GM23338 (cell line): ENCODE measurements around the gene SEMA4A. TPM values are rescaled to one million over a fixed set of nuclear protein-coding genes. Genes with fewer than 3 reads are reported as not detected.

Experiments used
- ATAC-seq: fragments of 200-7000 bp; cut with Tn5 transposase; 3 replicates; pipeline ENCODE4 v1.9.1; 2020
- DNase-seq: peaks from one replicate; pipeline ENCODE4 v3.0.0-alpha.2; 2015; ENCODE audit warnings: low spot score
- H2AFZ ChIP-seq: fragments of 200-600 bp; sonication (generic); 2 replicates; pipeline ENCODE4 v1.8.0; 2016; ENCODE audit warnings: antibody characterized with exemption, mild to moderate bottlenecking, moderate library complexity
- H3F3A ChIP-seq: fragments of 200-600 bp; sonication (generic); replicated peaks from 2 replicates; pipeline ENCODE4 v1.8.0; 2017; ENCODE audit warnings: antibody characterized with exemption, mixed run types, low read depth
- H3K27ac ChIP-seq: fragments of 200-600 bp; sonication (generic); 2 replicates; pipeline ENCODE4 v1.6.1; 2016; ENCODE audit warnings: low read depth
- H3K27me3 ChIP-seq: fragments of 200-600 bp; sonication (generic); 2 replicates; pipeline ENCODE4 v1.8.0; 2016; ENCODE audit warnings: mild to moderate bottlenecking, mixed run types, moderate library complexity; ENCODE audit not compliant: insufficient read depth
- H3K36me3 ChIP-seq: fragments of 200-600 bp; sonication (generic); 2 replicates; pipeline ENCODE4 v1.8.0; 2016; ENCODE audit warnings: mild to moderate bottlenecking; ENCODE audit not compliant: insufficient read depth
- H3K4me1 ChIP-seq: fragments of 200-600 bp; sonication (generic); 2 replicates; pipeline ENCODE4 v1.8.0; 2016; ENCODE audit warnings: mild to moderate bottlenecking, moderate library complexity; ENCODE audit not compliant: insufficient read depth
- H3K4me2 ChIP-seq: fragments of 200-600 bp; sonication (generic); 2 replicates; pipeline ENCODE4 v1.7.1; 2017; ENCODE audit warnings: mixed run types
- H3K4me3 ChIP-seq: fragments of 200-600 bp; sonication (generic); 2 replicates; pipeline ENCODE4 v1.6.1; 2016; ENCODE audit warnings: mixed run types
- H3K79me2 ChIP-seq: fragments of 200-600 bp; sonication (generic); replicated peaks from 2 replicates; pipeline ENCODE4 v1.8.0; 2017; ENCODE audit warnings: mild to moderate bottlenecking; ENCODE audit not compliant: insufficient read depth
- H3K9me2 ChIP-seq: fragments of 200-600 bp; sonication (generic); 2 replicates; pipeline ENCODE4 v1.8.0; 2017; ENCODE audit not compliant: insufficient read depth
- H4K20me1 ChIP-seq: fragments of 200-600 bp; sonication (generic); replicated peaks from 2 replicates; pipeline ENCODE4 v1.8.0; 2017; ENCODE audit warnings: mild to moderate bottlenecking; ENCODE audit not compliant: insufficient read depth
- H3K27ac Mint-ChIP-seq: 2 replicates; pipeline ENCODE4 v1.8.0; 2020; ENCODE audit warnings: inconsistent platforms, mild to moderate bottlenecking, moderate library complexity, mixed read lengths
- H3K27me3 Mint-ChIP-seq: 3 replicates; pipeline ENCODE4 v1.8.0; 2022; ENCODE audit warnings: low read depth, mild to moderate bottlenecking, moderate library complexity, mixed read lengths, inconsistent platforms; ENCODE audit not compliant: insufficient read depth, poor library complexity
- H3K36me3 Mint-ChIP-seq: 3 replicates; pipeline ENCODE4 v1.8.0; 2021; ENCODE audit warnings: low read depth, mild to moderate bottlenecking, inconsistent platforms, moderate library complexity, mixed read lengths
- H3K4me1 Mint-ChIP-seq: 3 replicates; pipeline ENCODE4 v1.8.0; 2020; ENCODE audit warnings: mild to moderate bottlenecking, inconsistent platforms, mixed read lengths
- H3K4me3 Mint-ChIP-seq: 3 replicates; pipeline ENCODE4 v1.8.0; 2021; ENCODE audit warnings: moderate library complexity, mild to moderate bottlenecking, inconsistent platforms, mixed read lengths
- H3K9me3 Mint-ChIP-seq: 3 replicates; pipeline ENCODE4 v1.8.0; 2020; ENCODE audit warnings: moderate library complexity, mild to moderate bottlenecking, inconsistent platforms, mixed read lengths
- CREB1 ChIP-seq: fragments of 250-450 bp; sonication (Bioruptor Pico); IDR thresholded peaks from 2 replicates; pipeline ENCODE4 v1.5.0; 2020; ENCODE audit warnings: low read depth, mild to moderate bottlenecking, moderate library complexity
- CTCF ChIP-seq, 2 experiments: fragments of 200-600 bp in 1 of 2; sonication (generic) in 1 of 2; conservative IDR thresholded peaks; 2 replicates each; pipeline versions ENCODE4 v1.5.1 to v1.6.1; 2016 to 2017; ENCODE audit warnings: antibody characterized with exemption in 2 of 2, low read depth in 2 of 2, mild to moderate bottlenecking in 2 of 2, moderate library complexity in 1 of 2
- EZH2 ChIP-seq: fragments of 200-600 bp; sonication (generic); IDR thresholded peaks from one replicate; pipeline ENCODE4 v1.8.0; 2017; ENCODE audit warnings: antibody characterized with exemption, mild to moderate bottlenecking, low read depth; ENCODE audit not compliant: unreplicated experiment
- EZH2phosphoT487 ChIP-seq: fragments of 200-600 bp; sonication (generic); IDR thresholded peaks from one replicate; pipeline ENCODE4 v1.8.1; 2018; ENCODE audit warnings: antibody characterized with exemption; ENCODE audit not compliant: unreplicated experiment
- JUNB ChIP-seq: IDR thresholded peaks from one replicate; pipeline ENCODE4 v1.6.1; 2016; ENCODE audit warnings: antibody characterized with exemption; ENCODE audit not compliant: unreplicated experiment
- NANOG ChIP-seq: IDR thresholded peaks from 2 replicates; pipeline ENCODE4 v1.6.1; 2016; ENCODE audit warnings: antibody characterized with exemption, borderline replicate concordance
- POLR2AphosphoS5 ChIP-seq: IDR thresholded peaks from 2 replicates; pipeline ENCODE4 v1.6.1; 2016; ENCODE audit warnings: antibody characterized with exemption, low read depth
- REST ChIP-seq: IDR thresholded peaks from one replicate; pipeline ENCODE4 v1.6.1; 2018; ENCODE audit warnings: antibody characterized with exemption; ENCODE audit not compliant: unreplicated experiment
- STAT1 ChIP-seq: IDR thresholded peaks from one replicate; pipeline ENCODE4 v1.6.1; 2016; ENCODE audit warnings: antibody characterized with exemption; ENCODE audit not compliant: unreplicated experiment
- ZNF114 ChIP-seq: fragments of 250-450 bp; sonication (Bioruptor Pico); IDR thresholded peaks from 2 replicates; pipeline ENCODE4 v1.5.0; 2020; ENCODE audit warnings: mild to moderate bottlenecking, moderate library complexity
- ZNF331 ChIP-seq: fragments of 250-450 bp; sonication (Bioruptor Pico); IDR thresholded peaks from 2 replicates; pipeline ENCODE4 v1.5.0; 2020; ENCODE audit warnings: low read depth, mild to moderate bottlenecking, moderate library complexity
- ZNF462 ChIP-seq: fragments of 250-450 bp; sonication (Bioruptor Pico); IDR thresholded peaks from 2 replicates; pipeline ENCODE4 v1.5.0; 2020; ENCODE audit warnings: mild to moderate bottlenecking, moderate library complexity
- long read RNA-seq: library from polyadenylated mRNA; unstranded; transcript quantifications from one replicate; pipeline ENCODE4 v2.0.0, GENCODE V29; 2020; ENCODE audit not compliant: unreplicated experiment
- polyA plus RNA-seq: library from polyadenylated mRNA; unstranded; fragments of >200 nt; fragmentation: Nextera tagmentation; extraction: Ambion mirVana; gene quantifications from 2 replicates; pipeline ENCODE4 v1.2.1, GENCODE V29; 2016
- total RNA-seq: library from RNA; depleted of rRNA; stranded (reverse); fragments of >200 nt; shearing (Covaris generic); gene quantifications from 2 replicates; pipeline ENCODE4 v1.2.3, GENCODE V29; 2014; rRNA removed
- TF ChIP-seq, protein P1 (sequence below): IDR thresholded peaks from 2 replicates; pipeline ENCODE4 v1.6.1; 2016; ENCODE audit warnings: antibody characterized with exemption

SEMA4A gene
- total RNA-seq (17.0 and 20.2 TPM in 2 replicates), polyA plus RNA-seq (5.5 and 5.6 TPM in 2 replicates)
- long read RNA-seq, partial matches to known transcripts = 1 of 2 reads
- long read RNA-seq, other reads (novel, unspliced or antisense) = 1 of 2 reads

DNA sequence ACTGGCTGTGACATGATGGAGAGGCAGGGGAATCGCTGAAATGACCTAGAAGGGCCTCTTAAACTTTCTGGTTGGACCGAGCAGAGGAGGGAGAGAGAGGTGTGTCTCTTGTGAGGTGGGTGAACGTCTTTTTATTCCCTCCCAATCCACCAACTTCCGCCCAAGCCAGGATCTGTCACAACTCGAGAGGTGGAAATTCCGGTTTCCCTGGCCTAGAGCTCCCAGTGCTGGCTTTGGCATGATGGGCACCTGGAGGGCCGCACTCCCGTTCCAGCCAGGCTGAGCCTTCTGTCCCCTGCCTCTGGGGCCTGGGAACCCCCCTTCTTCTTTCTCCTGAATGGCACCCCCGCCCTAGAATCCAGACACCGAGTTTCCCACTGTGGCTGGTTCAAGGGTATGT is at the start of gene SEMA4A:
SEMA4A (plus strand) TSS at position 224 of the 400 bp plus-strand sequence. CDS start 994 bp downstream, outside the sequence.
- peaks cover 62% of the 10 kb centered on the region for H3K4me1 Mint-ChIP-seq
- no peak within 1 kb of the TSS for H3K27ac Mint-ChIP-seq
- peaks cover 55% of the 10 kb centered on the region for H3K4me1 ChIP-seq
- H3K27me3 Mint-ChIP-seq = peaks cover 16% of the 10 kb centered on the region
- ATAC-seq (no peak), DNase-seq (peak; percentile 35)
- no peaks in the 10 kb centered on the region for H3K9me3 Mint-ChIP-seq
- H3F3A ChIP-seq = peaks cover 4% of the 10 kb centered on the region
- H3K27ac ChIP-seq = no peak within 1 kb of the TSS
- peak within 1 kb of the TSS; percentile 48 for H3K4me2 ChIP-seq
- H3K4me3 ChIP-seq = no peak within 1 kb of the TSS
- H3K4me3 Mint-ChIP-seq = no peak within 1 kb of the TSS; the same call in 2 of the 3 replicates
- H4K20me1 ChIP-seq = no peaks in the 10 kb centered on the region
- no peaks in the 10 kb centered on the region for H3K36me3 ChIP-seq
- no peaks in the 10 kb centered on the region for H3K9me2 ChIP-seq
- H3K36me3 Mint-ChIP-seq = no peaks in the 10 kb centered on the region
- no peak within 1 kb of the TSS for H2AFZ ChIP-seq
- H3K27me3 ChIP-seq = no peaks in the 10 kb centered on the region
- no peaks in the 10 kb centered on the region for H3K79me2 ChIP-seq
- TF ChIP-seq ZNF114 = no peak
- TF ChIP-seq CTCF (conservative IDR thresholded peaks at IDR 0.05; ENCODE audit: low read depth in 2 of 2) = no peak
- no peak for TF ChIP-seq POLR2AphosphoS5
- TF ChIP-seq, protein P1, sequence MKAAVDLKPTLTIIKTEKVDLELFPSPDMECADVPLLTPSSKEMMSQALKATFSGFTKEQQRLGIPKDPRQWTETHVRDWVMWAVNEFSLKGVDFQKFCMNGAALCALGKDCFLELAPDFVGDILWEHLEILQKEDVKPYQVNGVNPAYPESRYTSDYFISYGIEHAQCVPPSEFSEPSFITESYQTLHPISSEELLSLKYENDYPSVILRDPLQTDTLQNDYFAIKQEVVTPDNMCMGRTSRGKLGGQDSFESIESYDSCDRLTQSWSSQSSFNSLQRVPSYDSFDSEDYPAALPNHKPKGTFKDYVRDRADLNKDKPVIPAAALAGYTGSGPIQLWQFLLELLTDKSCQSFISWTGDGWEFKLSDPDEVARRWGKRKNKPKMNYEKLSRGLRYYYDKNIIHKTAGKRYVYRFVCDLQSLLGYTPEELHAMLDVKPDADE = no peak
- TF ChIP-seq NANOG = no peak
- TF ChIP-seq JUNB = no peak
- no peak for TF ChIP-seq REST
- no peak for TF ChIP-seq ZNF462 (CRISPR knock-in tag)
- no peak for TF ChIP-seq CREB1 (CRISPR knock-in tag)
- TF ChIP-seq EZH2phosphoT487 = no peak
- TF ChIP-seq ZNF331 (CRISPR knock-in tag) = no peak
- no peak for TF ChIP-seq EZH2
- TF ChIP-seq STAT1 = no peak
